Ramos (cell line): ENCODE results near the gene SLC51B.
"Not testable (repeated sequence)": the region's sequence is repeated elsewhere in the genome, so short reads cannot be mapped to it uniquely, and the experiment has no call there.

Experiments used
- in situ Hi-C: fragments of 300-500 bp; cut with MboI; formaldehyde crosslinking; loops from one replicate; pipeline ENCODE4 v1.14.3; 2022; ENCODE audit warnings: low sequenced_read_pairs; ENCODE audit not compliant: unreplicated experiment

SLC51B gene

DNA sequence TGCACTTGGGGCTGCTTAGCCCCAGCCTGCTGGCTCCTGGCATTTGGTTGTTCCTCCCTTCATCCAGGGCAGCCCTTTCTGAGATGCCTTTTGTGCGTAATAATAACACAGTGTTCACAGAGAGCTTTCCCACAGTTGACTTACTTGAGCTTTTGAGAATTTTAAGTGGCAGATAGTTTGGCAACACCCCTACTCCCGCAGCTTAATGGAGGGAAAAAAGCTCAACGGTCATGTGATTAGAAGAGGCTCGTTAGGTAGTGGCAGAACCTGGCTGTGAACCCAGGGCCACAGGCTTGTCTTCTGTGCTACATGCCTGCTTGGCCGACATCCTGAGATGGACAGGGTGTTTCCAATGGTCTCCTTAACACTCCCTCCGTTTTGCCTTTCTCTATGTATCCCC, 36.1 kb downstream of the SLC51B start:
- in situ Hi-C loops = no loop called here

DNA sequence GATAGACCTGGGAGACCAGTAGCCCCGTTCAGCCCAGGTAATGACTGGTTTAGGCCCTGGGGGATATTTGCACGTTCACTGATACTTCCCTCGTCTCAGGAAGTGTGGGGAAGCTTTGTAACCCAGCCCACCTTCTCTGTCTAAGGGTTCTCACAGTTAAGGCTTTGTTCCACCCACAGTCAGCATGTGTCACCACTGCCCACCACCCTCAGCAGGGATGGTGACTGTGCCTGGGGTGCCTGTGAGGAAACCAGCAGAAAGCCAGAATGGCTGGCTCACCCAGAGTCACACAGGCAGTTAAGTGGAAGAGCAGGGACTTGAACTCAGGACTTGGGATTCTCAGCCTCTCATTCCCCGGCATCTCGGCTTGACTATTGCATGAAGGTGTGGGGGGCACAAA, 36.6 kb downstream of the SLC51B start:
- in situ Hi-C loops = no loop called here

DNA sequence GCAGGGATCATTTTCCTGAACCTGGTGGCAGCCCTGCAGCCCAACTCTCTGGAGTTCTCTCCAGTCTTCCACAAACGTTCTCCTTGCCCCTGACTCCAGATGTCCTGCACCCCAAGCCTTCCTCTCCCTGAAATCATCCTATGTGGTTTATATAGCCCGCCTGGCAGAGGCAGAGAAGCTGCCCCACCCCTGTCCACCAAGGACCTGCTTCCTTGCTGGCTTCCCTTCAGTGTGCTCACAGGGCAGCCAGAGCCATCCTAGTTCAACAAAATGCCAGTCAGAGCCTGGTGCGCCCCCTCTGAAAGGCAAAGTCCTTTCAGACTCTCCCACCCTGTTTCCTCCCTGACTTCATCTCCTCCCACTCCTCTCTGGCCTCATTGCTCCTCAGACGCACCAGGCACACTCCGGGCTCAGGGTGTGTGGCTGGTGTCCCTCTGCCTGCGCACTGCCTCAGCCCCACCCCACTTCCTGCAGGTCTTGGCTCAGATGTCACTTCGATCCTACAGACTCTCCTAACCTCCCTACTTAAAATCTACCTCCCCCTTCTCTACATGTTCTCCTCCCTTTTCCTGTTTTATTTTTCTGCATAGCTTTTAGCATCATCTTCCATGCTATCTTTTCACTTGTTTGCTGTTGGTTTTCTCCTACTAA, 37.2 kb downstream of the SLC51B start:
- in situ Hi-C loops = no loop called here

DNA sequence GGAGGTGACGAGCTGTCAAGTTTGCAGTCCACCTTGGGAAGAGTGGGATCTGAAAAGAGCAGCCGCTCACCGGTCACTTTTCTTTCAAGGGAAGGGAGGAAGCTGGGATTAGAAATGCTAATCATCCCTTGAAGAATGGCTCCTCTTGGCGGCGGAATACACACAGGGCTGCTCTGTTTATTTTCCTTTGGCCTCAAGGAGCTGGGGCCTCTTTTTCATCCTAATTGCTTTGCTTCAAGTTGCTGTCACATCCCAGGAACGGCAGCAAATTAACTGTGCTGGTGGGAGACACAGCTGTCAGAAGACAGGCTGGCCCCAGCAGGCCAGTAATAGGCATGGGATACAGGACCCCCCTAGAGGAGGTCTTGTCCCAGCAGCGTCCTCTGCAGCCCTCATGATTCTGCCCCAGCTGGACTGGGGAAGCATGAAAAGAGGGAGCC, 38.1 kb downstream of the SLC51B start:
- in situ Hi-C loops = no loop called here

DNA sequence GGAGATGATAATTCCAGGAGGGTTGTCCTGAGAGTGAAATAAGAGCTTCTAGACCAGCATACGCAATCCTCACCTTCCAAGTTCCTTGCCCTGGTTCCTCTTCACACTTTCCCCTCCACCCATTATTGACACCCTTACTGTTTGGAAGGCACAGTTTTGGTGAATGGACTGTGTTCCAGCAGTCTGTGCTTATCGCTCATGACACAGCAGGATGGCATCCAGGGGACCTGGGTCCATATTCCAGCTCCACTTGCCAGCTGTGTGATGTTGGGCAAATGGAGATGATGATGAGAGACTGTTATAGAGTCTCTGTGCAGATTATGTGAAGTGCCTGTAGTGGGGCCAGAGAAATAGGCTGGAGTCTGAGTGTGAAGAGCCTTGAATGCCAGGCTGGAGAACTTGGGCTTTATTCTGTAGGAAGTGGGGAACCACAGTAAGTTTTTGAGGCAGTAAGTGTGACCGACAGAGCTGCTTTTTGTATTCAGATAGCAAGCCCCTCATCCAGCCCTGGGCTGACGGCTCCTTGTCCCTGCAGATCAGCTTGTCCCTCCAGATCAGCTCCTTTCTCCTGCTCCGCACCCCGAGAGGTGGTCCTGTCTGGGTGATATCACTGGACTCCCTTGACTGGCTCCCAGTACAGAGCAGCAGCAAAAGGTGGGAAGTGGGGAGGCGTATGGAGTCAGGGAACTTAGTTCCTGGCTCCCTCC, 39.5 kb downstream of the SLC51B start:
- in situ Hi-C loops = no loop called here

DNA sequence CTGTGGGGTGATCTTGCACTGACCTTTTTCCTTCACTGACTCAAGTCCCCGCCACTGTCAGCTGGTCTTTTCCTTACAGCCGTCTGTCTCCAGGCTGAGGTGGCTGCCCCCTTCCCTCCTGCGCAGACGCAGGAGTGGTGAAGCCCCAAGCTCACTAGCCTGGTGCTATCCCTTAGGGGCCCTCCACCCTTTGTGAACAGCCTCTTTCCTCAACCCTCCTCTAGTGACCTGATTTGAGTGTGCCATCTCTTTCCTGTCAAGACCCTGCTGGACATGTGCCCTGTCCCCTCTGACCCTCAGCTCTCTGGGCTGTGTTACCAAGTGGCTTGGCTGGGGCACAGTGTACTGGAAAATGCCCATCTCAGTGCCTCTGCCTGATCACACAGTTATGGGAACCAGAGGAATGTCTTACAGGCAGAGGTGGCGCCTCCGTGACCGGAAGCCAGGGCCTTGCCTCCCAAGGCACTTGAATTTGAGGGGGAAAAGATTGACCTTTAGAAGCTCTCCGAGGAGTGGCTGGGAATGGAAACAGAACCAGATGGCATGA, 40.1 kb downstream of the SLC51B start:
- in situ Hi-C loops = no loop called here

DNA sequence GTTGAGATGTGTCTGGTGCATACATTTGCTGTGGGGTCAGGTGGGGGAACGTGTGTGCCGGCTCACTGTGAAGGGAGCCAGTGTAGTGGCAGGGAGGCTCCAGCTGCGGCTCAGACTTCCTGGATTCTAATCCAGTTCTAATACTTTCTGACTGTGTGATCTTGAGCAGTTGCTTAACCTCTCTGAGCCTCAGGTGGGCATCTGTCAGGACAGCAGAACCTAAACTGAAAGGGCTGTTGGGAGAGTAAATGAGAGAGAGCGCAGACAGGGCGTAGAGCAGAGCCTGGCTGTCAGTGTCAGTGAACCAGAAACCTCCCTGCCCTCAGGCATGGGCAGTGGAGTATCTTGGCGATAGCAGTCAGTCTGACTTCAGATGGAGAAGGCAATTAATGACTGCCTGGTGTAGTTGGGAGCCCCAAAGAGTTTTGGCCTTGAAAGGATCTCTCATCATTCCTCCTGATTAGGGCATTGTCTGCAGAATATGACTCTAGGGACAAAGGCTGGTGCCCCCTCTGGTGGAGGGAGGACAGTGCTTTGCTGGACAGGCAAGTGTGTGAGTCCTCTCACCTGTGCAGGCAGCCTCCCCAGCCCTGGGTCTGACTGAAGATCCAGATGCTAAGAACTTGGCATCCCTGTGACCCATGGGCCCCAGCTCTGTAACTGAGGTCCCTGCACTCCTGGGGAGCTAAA, 40.9 kb downstream of the SLC51B start:
- in situ Hi-C loops = no loop called here

DNA sequence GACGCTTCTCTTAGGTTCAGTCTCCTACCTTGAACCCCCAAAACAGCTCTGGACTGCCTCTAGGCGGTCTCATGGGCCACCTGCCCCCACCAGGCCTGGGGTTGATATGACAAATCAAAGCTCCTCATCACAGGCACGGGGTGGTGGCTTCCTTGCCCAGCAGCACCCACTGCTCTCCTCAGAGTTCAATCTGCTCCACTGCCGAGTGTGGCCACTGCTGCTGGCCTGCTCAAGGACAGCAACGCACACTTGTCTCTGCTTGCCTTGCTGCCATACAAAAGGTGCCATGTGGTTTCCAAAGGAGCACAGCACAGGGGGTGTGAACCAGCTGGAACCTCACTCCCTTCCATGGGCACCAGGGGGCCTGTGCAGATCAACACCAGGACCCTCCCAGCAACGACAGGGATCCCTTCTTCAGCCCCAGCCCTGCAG, 41.5 kb downstream of the SLC51B start:
- in situ Hi-C loops = no loop called here

DNA sequence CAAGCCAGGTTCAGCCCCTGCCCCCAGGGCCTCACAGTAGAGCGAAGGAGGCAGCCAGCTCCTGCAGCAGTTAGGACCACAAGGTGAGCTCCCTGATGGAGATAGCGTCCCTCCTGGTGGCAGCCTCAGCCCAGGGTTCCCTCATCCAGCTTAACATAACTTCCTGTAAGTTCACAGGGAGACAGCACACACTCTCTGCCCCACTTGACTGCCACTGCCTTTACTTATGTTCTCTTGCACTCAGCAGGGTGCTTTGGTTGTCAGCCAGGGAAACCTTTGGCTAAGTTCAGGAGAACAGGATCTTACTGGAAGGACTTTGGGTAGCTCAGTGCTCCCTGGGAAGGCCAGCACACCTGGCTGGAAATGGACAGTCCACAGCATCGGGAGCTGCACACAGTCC, 42.2 kb downstream of the SLC51B start:
- in situ Hi-C loops = no loop called here

DNA sequence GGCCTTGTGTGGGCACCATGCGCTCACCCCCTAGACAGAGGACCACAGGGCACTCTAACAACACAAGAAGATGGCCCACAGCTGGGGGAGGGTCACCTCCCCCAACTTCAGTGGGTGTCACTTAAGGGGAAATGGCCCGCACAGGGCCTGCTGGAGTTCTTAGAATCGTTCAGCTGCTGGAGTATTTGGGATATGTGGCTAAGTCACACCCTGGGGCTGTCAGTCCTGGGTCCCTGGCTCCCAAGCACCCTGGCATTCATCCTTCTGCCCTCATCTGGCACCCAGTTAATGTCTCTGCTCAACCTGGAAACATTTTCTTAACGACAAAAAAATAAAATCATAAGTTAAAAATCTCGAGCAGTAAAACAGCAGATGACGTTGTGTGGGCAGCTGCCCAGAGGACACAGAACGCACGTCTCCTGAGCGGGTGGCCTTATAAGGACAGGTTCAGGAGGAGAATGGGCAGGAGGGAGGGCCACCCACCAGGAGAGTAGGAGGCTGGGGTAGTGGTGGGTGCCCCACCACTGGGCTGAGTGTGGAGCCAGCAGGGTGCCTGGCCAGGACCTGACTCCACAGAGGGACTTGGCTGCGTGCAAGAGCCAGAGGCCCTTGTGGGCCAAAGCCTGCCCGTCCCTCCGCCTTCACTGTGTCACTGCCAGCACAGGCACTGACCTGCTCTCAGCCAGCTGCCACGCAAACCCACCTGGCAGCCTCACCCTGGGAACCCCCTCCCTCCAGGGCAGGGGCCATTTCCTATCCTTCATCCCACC, 42.9 kb downstream of the SLC51B start:
- in situ Hi-C loops = no loop called here

DNA sequence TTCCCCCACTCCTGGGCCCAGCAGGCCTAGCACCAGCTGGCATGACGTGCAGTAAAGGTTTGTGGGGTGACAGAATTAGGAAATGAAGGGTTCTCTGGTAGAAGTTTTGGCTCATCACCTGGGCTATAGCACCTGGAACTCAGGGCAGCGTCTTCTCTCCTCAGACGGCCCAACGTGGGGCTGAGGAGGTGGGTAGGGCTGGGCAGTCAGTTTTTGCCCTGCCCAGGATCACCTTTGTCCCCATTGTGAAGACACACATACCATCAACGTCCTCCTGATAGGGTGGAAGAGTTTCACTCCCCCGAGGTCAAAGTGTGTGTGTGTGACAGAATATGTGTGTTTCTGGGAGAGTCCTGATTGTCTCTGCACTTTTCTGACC, 43.4 kb downstream of the SLC51B start:
- in situ Hi-C loops = no loop called here

DNA sequence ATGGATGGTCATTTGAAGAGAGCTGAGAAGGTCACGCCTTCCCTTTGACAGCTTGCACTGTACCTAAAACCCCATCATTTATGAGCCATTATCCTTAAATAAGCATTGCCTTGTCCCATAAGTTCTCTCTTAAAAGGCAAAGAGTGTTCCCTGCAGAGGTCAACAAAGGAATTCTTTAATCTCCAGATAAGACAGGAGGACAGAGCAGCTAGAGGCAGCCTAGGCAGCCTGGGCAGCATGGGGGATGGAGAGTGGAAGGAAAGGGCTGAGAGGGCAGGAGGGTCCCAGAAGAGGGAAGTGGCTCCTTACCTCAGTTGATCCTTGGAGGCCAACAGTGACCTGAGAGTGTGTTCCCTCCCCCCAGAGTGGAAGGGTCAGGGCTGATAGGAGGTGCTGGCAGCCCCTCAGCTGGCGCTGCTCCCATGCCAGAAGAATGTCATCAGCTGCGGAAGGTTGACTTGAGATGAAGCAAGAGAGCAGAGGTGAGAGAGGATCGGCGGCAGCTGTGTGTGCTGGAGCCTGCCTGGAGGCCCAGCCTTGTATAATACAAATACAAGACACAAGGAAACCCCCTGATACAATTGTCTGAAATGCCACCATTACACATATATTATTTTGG, 44.1 kb downstream of the SLC51B start:
- in situ Hi-C loops = no loop called here

DNA sequence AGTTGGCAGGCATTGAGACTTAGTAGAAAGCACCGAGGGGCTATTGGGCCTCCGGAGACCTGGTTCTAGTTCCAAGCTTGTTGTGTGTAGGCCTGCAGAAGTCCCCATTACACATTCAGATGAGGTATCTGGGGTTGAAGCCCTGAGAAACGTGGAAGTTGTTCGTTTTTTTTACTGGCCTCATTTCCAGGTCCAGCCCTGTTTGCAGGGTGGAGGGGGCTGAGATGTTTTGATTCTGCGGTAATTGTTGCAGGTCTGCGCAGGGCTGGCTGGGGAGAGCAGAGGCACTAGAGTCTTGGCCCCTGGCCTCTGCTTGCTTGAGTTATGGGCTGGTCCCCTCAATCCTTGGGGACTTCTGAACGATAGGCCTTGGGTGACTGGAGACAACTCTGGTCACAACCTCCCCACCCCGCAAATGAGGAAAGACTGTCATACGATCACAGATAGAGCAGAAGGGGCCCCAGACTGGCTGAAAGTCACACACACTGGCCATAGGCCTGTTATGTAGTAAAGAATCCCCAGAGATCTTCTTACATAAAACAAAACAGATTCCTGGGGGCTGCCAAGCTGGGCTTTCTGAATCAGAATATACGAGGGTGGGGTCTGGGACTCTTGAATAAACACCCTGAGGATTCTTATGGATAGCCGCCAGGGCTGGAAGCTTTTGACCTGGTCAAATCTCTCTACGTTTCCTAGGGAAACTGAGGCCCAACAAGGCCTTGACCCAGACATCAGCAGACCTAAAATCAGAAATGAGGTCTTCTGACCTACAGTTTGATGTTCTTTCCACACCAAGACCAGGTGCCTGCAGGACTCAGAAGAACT, 47.0 kb downstream of the SLC51B start:
- in situ Hi-C loops = no loop called here

DNA sequence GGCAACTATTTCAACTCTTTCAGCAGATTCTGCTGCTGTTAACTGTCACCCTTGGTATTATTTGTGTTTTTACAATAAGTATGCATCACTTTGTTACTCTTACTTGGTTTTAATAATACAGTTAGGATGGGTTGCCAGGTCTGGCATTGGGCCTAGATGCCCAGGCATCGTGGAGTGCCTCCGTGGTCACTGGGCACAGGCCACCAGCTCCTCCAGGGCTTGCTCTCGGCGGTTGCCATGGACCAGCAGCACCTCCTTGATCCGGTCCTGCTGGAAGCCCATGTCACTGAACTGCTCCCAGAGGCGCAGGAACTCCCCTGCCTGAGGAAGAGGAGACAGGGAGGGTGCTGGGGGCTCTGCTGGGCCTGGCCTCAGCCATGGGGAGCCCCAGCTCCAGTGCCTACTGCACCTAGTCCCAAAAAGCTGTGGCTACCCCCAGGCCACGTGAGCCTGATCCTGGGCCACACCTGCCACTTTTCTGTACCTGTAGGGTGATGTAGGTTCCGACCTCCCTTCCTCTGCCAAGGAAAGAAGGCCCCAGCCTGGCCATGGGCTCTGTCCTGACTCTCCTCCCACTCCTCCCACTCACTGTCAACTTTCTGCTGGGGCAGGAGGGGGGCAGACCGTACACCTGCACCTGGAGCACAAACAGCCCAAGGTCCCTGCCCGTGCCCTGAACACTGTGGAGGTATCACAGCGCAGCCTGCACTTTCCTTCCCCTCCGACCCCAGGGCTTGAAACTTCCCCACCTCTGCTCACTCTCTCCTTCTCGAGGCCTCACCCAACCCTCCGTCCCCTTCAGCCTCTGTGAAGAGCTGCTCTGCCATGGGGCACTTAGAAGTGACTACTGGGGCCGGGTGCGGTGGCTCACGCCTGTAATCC, 48.0 kb downstream of the SLC51B start:
- in situ Hi-C loops = no loop called here

DNA sequence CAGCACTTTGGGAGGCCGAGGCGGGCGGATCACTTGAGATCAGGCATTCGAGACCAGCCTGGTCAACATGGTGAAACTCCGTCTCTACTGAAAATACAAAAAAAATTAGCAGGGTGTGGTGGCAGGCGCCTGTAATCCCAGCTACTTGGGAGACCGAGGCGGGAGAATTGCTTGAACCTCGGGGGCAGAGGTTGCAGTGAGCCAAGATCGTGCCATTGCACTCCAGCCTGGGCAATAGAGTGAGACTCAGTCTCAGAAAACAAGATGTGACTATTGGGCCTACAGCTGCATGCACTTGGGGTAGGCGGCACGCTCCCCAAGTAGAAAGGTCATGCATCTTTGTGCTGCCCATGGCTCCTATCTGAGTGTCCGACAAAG, 48.6 kb downstream of the SLC51B start:
- in situ Hi-C loops = not testable (repeated sequence)

DNA sequence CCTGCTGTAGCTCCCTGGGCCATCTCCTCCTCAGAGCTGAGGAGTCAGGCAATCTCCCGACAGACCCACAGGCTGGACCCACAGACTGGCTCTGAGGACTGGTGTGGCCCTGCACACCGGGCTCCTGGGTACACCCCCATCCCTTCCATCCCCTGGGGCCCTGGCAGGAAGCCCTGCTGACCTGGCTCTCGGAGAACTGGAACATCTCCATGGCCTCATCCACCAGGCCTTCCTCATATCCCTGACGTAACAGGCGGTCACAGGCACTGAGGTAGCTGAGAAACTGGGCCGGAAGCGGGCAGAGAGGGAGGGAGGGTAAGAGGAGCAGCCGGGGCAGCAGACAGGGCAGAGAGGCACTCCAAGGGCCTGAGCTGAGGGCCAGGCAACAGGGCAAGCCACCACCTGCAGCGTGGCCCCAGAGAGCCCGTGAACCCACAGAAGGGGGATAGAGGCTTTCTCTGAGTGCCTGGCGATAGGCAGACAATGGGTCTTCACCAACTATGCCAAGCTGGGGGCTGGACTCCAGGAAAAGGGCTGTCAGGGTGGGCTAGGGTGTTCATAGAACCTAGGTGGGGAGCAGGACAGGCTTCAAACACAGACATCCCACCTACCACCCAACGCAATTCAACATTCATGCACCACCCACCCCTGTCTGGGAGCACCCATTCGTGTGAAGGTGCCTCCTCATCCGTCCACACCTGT, 49.3 kb downstream of the SLC51B start:
- in situ Hi-C loops = no loop called here

DNA sequence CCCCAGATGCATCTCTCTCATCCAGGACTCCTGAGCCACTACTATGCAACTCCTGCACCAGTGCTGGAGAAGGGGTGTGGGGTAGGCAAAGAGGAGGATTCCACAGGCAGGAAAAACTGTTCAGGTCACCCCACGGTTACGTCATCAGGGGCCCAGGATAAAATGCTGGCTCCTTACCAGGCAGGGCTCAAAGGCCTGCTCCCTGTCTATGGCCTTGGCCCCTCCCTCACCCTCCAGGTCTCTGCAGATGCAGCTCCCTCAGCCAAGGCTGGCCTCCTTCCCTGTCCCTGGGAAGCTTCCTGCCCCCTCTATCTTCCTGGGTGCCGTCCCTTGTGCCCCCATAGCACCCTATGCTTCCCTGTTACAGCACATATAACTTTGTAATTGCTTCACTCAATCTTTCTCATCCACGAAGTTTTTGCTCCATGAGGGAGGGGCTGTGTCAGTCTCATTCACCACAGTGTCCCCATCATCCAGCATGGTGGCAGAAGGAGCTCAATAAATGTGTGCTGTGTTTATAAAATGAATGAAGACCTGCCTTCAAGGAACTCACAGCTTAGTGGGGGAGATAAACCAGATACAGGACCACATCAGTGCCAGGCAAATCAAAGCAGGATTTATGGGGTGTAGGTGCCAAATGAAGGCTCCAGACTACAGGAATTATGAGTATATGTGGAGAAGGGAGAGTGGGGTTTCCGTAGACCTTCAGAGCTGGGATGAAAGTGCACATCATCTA, 50.0 kb downstream of the SLC51B start:
- in situ Hi-C loops = no loop called here
